HL-60 (cell line): Measurements from ENCODE around the gene STIMATE.

ENCODE experiments used
- POLR2AphosphoS5 ChIP-seq: IDR thresholded peaks from 2 replicates; pipeline ENCODE4 v1.6.1; 2012; ENCODE audit warnings: low read depth
- TF ChIP-seq, protein P1 (sequence below): IDR thresholded peaks from one replicate; pipeline ENCODE4 v1.5.1; 2011; ENCODE audit warnings: low read length, control low read depth, inconsistent platforms; ENCODE audit not compliant: insufficient read depth

DNA sequence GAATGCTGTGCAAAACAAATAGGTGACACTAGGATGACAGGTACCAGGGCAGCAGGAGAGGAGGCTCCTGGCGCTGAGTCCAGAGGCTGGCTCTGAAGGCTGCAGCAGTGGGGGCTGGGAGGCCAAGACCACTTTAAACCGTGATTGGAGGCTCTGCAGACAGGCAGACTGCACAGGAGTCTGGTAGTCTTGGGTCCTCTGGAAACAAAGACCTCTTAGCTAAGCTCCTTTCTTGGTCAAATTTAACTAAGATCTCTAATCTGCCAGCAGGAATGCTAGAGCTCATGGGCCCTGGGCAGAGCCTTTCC, 58.1 kb downstream of the STIMATE start:
- TF ChIP-seq, protein P1, sequence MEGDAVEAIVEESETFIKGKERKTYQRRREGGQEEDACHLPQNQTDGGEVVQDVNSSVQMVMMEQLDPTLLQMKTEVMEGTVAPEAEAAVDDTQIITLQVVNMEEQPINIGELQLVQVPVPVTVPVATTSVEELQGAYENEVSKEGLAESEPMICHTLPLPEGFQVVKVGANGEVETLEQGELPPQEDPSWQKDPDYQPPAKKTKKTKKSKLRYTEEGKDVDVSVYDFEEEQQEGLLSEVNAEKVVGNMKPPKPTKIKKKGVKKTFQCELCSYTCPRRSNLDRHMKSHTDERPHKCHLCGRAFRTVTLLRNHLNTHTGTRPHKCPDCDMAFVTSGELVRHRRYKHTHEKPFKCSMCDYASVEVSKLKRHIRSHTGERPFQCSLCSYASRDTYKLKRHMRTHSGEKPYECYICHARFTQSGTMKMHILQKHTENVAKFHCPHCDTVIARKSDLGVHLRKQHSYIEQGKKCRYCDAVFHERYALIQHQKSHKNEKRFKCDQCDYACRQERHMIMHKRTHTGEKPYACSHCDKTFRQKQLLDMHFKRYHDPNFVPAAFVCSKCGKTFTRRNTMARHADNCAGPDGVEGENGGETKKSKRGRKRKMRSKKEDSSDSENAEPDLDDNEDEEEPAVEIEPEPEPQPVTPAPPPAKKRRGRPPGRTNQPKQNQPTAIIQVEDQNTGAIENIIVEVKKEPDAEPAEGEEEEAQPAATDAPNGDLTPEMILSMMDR = no peak
- TF ChIP-seq POLR2AphosphoS5 = no peak
